B cell (primary cell): ENCODE data around the gene RERG.

Experiments
- CTCF ChIP-seq: fragments of 200-600 bp; IDR thresholded peaks from one replicate; pipeline ENCODE4 v1.8.0; 2022; ENCODE audit warnings: antibody characterized with exemption, mild to moderate bottlenecking
- EZH2 ChIP-seq: IDR thresholded peaks from 2 replicates; pipeline ENCODE4 v1.6.1; 2012; ENCODE audit warnings: borderline replicate concordance, low read depth, mild to moderate bottlenecking, moderate library complexity, low read length; ENCODE audit not compliant: insufficient read depth, poor library complexity, severe bottlenecking

- no peak for TF ChIP-seq CTCF
- no peak for TF ChIP-seq EZH2
Observed at GRCh38 chr12:15270591-15270990, 49.4 kb upstream of the RERG start.
